CD14-positive monocyte (primary cell): ENCODE results near the gene EGFLAM. TPM values are rescaled to one million over a fixed set of nuclear protein-coding genes. Genes with fewer than 3 reads are reported as not detected.

Experiments
- DNase-seq, 3 donors: peaks; one replicate each; pipeline ENCODE4 v3.0.0-alpha.2; 2011 to 2022
- H2AFZ ChIP-seq: 2 replicates; pipeline ENCODE4 v1.6.0; 2012; ENCODE audit warnings: mild to moderate bottlenecking, low read depth, low read length, inconsistent platforms; ENCODE audit not compliant: insufficient read depth, poor library complexity, severe bottlenecking
- H3K27ac ChIP-seq, 2 donors: 1 replicate in 1 of 2; 2 replicates in 1 of 2; pipeline ENCODE4 v1.5.1; 2012 to 2013; ENCODE audit warnings: low read length in 2 of 2, control low read depth in 1 of 2, inconsistent platforms in 1 of 2, low read depth in 1 of 2, mild to moderate bottlenecking in 1 of 2
- H3K27me3 ChIP-seq, 2 donors: one replicate each; pipeline versions ENCODE4 v1.6.0 to v1.6.1; 2011 to 2013; ENCODE audit warnings: low read length in 2 of 2; ENCODE audit not compliant: control insufficient read depth in 2 of 2, insufficient read depth in 2 of 2
- H3K36me3 ChIP-seq, 2 donors: replicated peaks in 1 of 2; 1 replicate in 1 of 2; 2 replicates in 1 of 2; pipeline versions ENCODE4 v1.5.1 to v1.6.1; 2012 to 2013; ENCODE audit warnings: low read length in 2 of 2, control low read depth in 1 of 2, inconsistent platforms in 1 of 2, mild to moderate bottlenecking in 1 of 2; ENCODE audit not compliant: insufficient read depth in 2 of 2, control insufficient read depth in 1 of 2
- H3K4me1 ChIP-seq, 2 donors: 1 replicate in 1 of 2; 2 replicates in 1 of 2; pipeline versions ENCODE4 v1.5.1 to v1.6.1; 2012 to 2013; ENCODE audit warnings: low read length in 2 of 2, control low read depth in 1 of 2, inconsistent platforms in 1 of 2, mild to moderate bottlenecking in 1 of 2, moderate library complexity in 1 of 2; ENCODE audit not compliant: insufficient read depth in 2 of 2, control insufficient read depth in 1 of 2
- H3K4me2 ChIP-seq: replicated peaks from 2 replicates; pipeline ENCODE3; 2012; ENCODE audit warnings: low read length, moderate library complexity, mild to moderate bottlenecking; ENCODE audit not compliant: poor library complexity, severe bottlenecking; ENCODE audit errors: extremely low read depth
- H3K4me3 ChIP-seq, 3 experiments: fragments of 200-600 bp in 1 of 3; sonication (generic) in 1 of 3; replicated peaks in 1 of 3; 1 replicate in 2 of 3; 2 replicates in 1 of 3; pipeline ENCODE4 v1.5.1; 2011 to 2013; ENCODE audit warnings: low read length in 3 of 3, mild to moderate bottlenecking in 3 of 3, control low read depth in 2 of 3, low read depth in 2 of 3, inconsistent platforms in 1 of 3, moderate library complexity in 1 of 3
- H3K79me2 ChIP-seq: 2 replicates; pipeline ENCODE4 v1.6.0; 2012; ENCODE audit warnings: mild to moderate bottlenecking, control low read depth, inconsistent platforms, low read length, moderate library complexity; ENCODE audit not compliant: insufficient read depth
- H3K9ac ChIP-seq: 2 replicates; pipeline ENCODE4 v1.6.0; 2017; ENCODE audit warnings: low read length, mild to moderate bottlenecking; ENCODE audit not compliant: insufficient read depth, poor library complexity, severe bottlenecking
- H3K9me3 ChIP-seq, 2 donors: replicated peaks in 1 of 2; 1 replicate in 1 of 2; 2 replicates in 1 of 2; pipeline versions ENCODE4 v1.5.1 to v1.6.1; 2012 to 2013; ENCODE audit warnings: low read length in 2 of 2, control low read depth in 1 of 2; ENCODE audit not compliant: control insufficient read depth in 1 of 2, insufficient read depth in 1 of 2
- H4K20me1 ChIP-seq: 2 replicates; pipeline ENCODE4 v1.6.0; 2012; ENCODE audit warnings: mild to moderate bottlenecking, low read length, control low read depth, moderate library complexity; ENCODE audit not compliant: insufficient read depth
- H3K27ac Mint-ChIP-seq, 7 donors: one replicate each; pipeline ENCODE4 v1.8.0; 2020; ENCODE audit warnings: mild to moderate bottlenecking in 7 of 7, mixed read lengths in 7 of 7, moderate library complexity in 6 of 7, inconsistent platforms in 2 of 7
- H3K27me3 Mint-ChIP-seq, 3 donors: one replicate each; pipeline ENCODE4 v1.8.0; 2021 to 2022; ENCODE audit warnings: low read depth in 3 of 3, mild to moderate bottlenecking in 3 of 3, mixed read lengths in 3 of 3, moderate library complexity in 3 of 3, inconsistent platforms in 1 of 3
- H3K36me3 Mint-ChIP-seq, 2 donors: one replicate each; pipeline ENCODE4 v1.8.0; 2020; ENCODE audit warnings: mixed read lengths in 2 of 2, inconsistent platforms in 1 of 2, mild to moderate bottlenecking in 1 of 2
- H3K4me1 Mint-ChIP-seq: one replicate; pipeline ENCODE4 v1.8.0; 2020; ENCODE audit warnings: mild to moderate bottlenecking, mixed read lengths
- H3K4me3 Mint-ChIP-seq, 2 donors: one replicate each; pipeline ENCODE4 v1.8.0; 2020; ENCODE audit warnings: mild to moderate bottlenecking in 2 of 2, mixed read lengths in 2 of 2, moderate library complexity in 1 of 2
- H3K9me3 Mint-ChIP-seq, 7 donors: one replicate each; pipeline ENCODE4 v1.8.0; 2020 to 2022; ENCODE audit warnings: mixed read lengths in 7 of 7, mild to moderate bottlenecking in 6 of 7, moderate library complexity in 6 of 7, inconsistent platforms in 2 of 7
- CTCF ChIP-seq: fragments of 200-600 bp; IDR thresholded peaks from one replicate; pipeline ENCODE4 v1.8.0; 2022; ENCODE audit warnings: antibody characterized with exemption, mild to moderate bottlenecking
- WGBS: methylation state at CpG from one replicate; pipeline ENCODE4 v1.1.5; 2013; ENCODE audit warnings: missing lambda C conversion rate; ENCODE audit not compliant: insufficient coverage; 5-methylcytosine and 5-hydroxymethylcytosine counted together
- intact Hi-C, 2 donors: fragments of 100-400 bp; cut with micrococcal nuclease; formaldehyde crosslinking; loops; one replicate each; pipeline versions ENCODE4 v1.15.0 to v1.15.1; 2023
- polyA plus RNA-seq, 3 donors: library from polyadenylated mRNA; depleted of rRNA in 1 of 3; unstranded in 2 of 3; stranded (reverse) in 1 of 3; fragments of 300-500 nt in 2 of 3; fragments of >200 nt in 1 of 3; fragmentation: Illumina TruSeq in 2 of 3; gene quantifications; 1 replicate in 2 of 3; 2 replicates in 1 of 3; pipeline ENCODE4 v1.2.3, GENCODE V29; 2012 to 2021

EGFLAM gene
- polyA plus RNA-seq, 3 donors = not detected

GRCh38 chr5:38434966-38435705 lies 176.8 kb downstream of the EGFLAM start:
- Histone ChIP-seq H3K4me1 (no peaks in the 10 kb centered on the region), H3K4me2 (no peak overlapping the region), H3K79me2 (no peaks in the 10 kb centered on the region), H3K9ac (no peak overlapping the region), H2AFZ (no peak overlapping the region), H3K27ac (no peak overlapping the region), H3K9me3 (peaks cover 3 to 12% of the 10 kb centered on the region in 2 donors), H3K36me3 (no peaks in the 10 kb centered on the region), H3K27me3 (peaks cover 86 to 96% of the 10 kb centered on the region in 2 donors), H4K20me1 (no peaks in the 10 kb centered on the region), H3K4me3 (no peak overlapping the region)
- TF ChIP-seq CTCF = no peak
- DNase-seq = no peak
- no peaks in the 10 kb centered on the region for H3K4me1 Mint-ChIP-seq
- H3K9me3 Mint-ChIP-seq = peaks cover 0 to 15% (median 3%) of the 10 kb centered on the region in 7 donors
- peaks cover 79 to 98% (median 86%) of the 10 kb centered on the region in 3 donors for H3K27me3 Mint-ChIP-seq
- no peaks in the 10 kb centered on the region for H3K36me3 Mint-ChIP-seq
- WGBS = 67% methylated on average over 1 of the region's 7 CpGs
- peak overlapping the region in 1 of 2 donors; percentile 61 for H3K4me3 Mint-ChIP-seq
- H3K27ac Mint-ChIP-seq = no peak overlapping the region
- intact Hi-C loops = no loop called here

GRCh38 chr5:38438757-38439156 lies 180.4 kb downstream of the EGFLAM start:
- Histone ChIP-seq H3K27ac (no peak overlapping the region), H3K79me2 (no peaks in the 10 kb centered on the region), H3K9me3 (peaks cover 3 to 15% of the 10 kb centered on the region in 2 donors), H4K20me1 (no peaks in the 10 kb centered on the region), H3K4me2 (no peak overlapping the region), H3K36me3 (no peaks in the 10 kb centered on the region), H2AFZ (no peak overlapping the region), H3K4me1 (no peaks in the 10 kb centered on the region), H3K4me3 (no peak overlapping the region), H3K27me3 (peaks cover 81 to 93% of the 10 kb centered on the region in 2 donors), H3K9ac (no peak overlapping the region)
- Mint-ChIP-seq H3K4me3 (no peak overlapping the region), H3K27ac (no peak overlapping the region), H3K36me3 (no peaks in the 10 kb centered on the region), H3K27me3 (peaks cover 82 to 92% (median 84%) of the 10 kb centered on the region in 3 donors), H3K4me1 (no peaks in the 10 kb centered on the region), H3K9me3 (peaks cover 0 to 12% (median 5%) of the 10 kb centered on the region in 7 donors)
- intact Hi-C loops = no loop called here
- no CpG with 5 or more reads among the region's 1 CpG for WGBS
- TF ChIP-seq CTCF = no peak
- no peak for DNase-seq
